IMR-90 (cell line): ENCODE results near the gene MAPRE2. TPM values are rescaled to one million over a fixed set of nuclear protein-coding genes. Genes with fewer than 3 reads are reported as not detected.

Experiments
- ATAC-seq: fragments of 200-7000 bp; cut with Tn5 transposase; 2 replicates; pipeline ENCODE4 v1.9.1; 2020; ENCODE audit warnings: low read depth, mild to moderate bottlenecking, moderate library complexity
- BruUV-seq: library from RNA; stranded (reverse); fragments of 400-500 nt; replicated peaks from 2 replicates; lab custom pipeline; 2021; lab: Mats Ljungman, UMichigan
- CTCF ChIA-PET: fragments of 300-600 bp; formaldehyde crosslinking; extraction: SDS; loops from one replicate; lab custom pipeline; 2021; ENCODE audit warnings: antibody characterized with exemption; lab: Yijun Ruan, JAX
- POLR2A ChIA-PET: fragments of 300-600 bp; sonication (Branson Sonifier 250); formaldehyde crosslinking; loops from one replicate; lab custom pipeline; 2022; ENCODE audit warnings: antibody characterized with exemption; ENCODE audit not compliant: unreplicated experiment; lab: Charles Lee
- DNase-seq: peaks from one replicate; pipeline ENCODE4 v3.0.0; 2013
- H2AFZ ChIP-seq: replicated peaks from 2 replicates; pipeline ENCODE3; 2013; ENCODE audit warnings: low read length, mild to moderate bottlenecking; ENCODE audit not compliant: poor library complexity
- H2AK5ac ChIP-seq: 2 replicates; pipeline ENCODE4 v1.6.1; 2013; ENCODE audit warnings: low read depth, low read length, inconsistent platforms
- H2AK9ac ChIP-seq: replicated peaks from 2 replicates; pipeline ENCODE3; 2013; ENCODE audit warnings: mild to moderate bottlenecking, low read depth, low read length, moderate library complexity; ENCODE audit not compliant: poor library complexity
- H2BK120ac ChIP-seq: 2 replicates; pipeline ENCODE4 v1.6.1; 2013; ENCODE audit warnings: low read depth, low read length, inconsistent platforms
- H2BK15ac ChIP-seq: 3 replicates; pipeline ENCODE4 v1.6.1; 2013; ENCODE audit warnings: low read depth, low read length, inconsistent platforms
- H2BK20ac ChIP-seq: 2 replicates; pipeline ENCODE4 v1.6.1; 2013; ENCODE audit warnings: low read depth, mild to moderate bottlenecking, inconsistent platforms, low read length, moderate library complexity
- H2BK5ac ChIP-seq: 2 replicates; pipeline ENCODE4 v1.6.1; 2013; ENCODE audit warnings: mild to moderate bottlenecking, low read depth, low read length, inconsistent platforms; ENCODE audit not compliant: poor library complexity, severe bottlenecking
- H3K14ac ChIP-seq: replicated peaks from 2 replicates; pipeline ENCODE4 v1.6.1; 2013; ENCODE audit warnings: low read depth, low read length, inconsistent platforms
- H3K18ac ChIP-seq: 2 replicates; pipeline ENCODE4 v1.6.1; 2013; ENCODE audit warnings: low read depth, low read length, control low read depth
- H3K23ac ChIP-seq: 2 replicates; pipeline ENCODE4 v1.6.1; 2013; ENCODE audit warnings: low read depth, low read length, inconsistent platforms
- H3K27ac ChIP-seq: 2 replicates; pipeline ENCODE4 v1.5.1; 2013; ENCODE audit warnings: mild to moderate bottlenecking, control low read depth, low read length; ENCODE audit not compliant: insufficient read depth
- H3K27me3 ChIP-seq: 2 replicates; pipeline ENCODE4 v1.6.1; 2013; ENCODE audit warnings: low read length; ENCODE audit not compliant: control insufficient read depth, insufficient read depth
- H3K36me3 ChIP-seq: 2 replicates; pipeline ENCODE4 v1.6.1; 2013; ENCODE audit warnings: low read length, mixed read lengths; ENCODE audit not compliant: control insufficient read depth, insufficient read depth
- H3K4ac ChIP-seq: 2 replicates; pipeline ENCODE4 v1.6.1; 2013; ENCODE audit warnings: low read depth, low read length, inconsistent platforms
- H3K4me1 ChIP-seq: 2 replicates; pipeline ENCODE4 v1.6.1; 2013; ENCODE audit warnings: low read length, mixed read lengths; ENCODE audit not compliant: control insufficient read depth, insufficient read depth
- H3K4me2 ChIP-seq: 2 replicates; pipeline ENCODE4 v1.6.1; 2013; ENCODE audit warnings: low read depth, mild to moderate bottlenecking, control low read depth, low read length, moderate library complexity
- H3K4me3 ChIP-seq: 2 replicates; pipeline ENCODE4 v1.5.1; 2013; ENCODE audit warnings: low read depth, mild to moderate bottlenecking, control low read depth, low read length, moderate library complexity; ENCODE audit not compliant: insufficient read depth
- H3K56ac ChIP-seq: 2 replicates; pipeline ENCODE4 v1.6.1; 2013; ENCODE audit warnings: low read length, inconsistent platforms; ENCODE audit not compliant: insufficient read depth; ENCODE audit errors: extremely low read depth
- H3K79me1 ChIP-seq, 2 experiments: 2 replicates each; pipeline ENCODE4 v1.6.1; 2013; ENCODE audit warnings: low read length in 2 of 2, inconsistent platforms in 1 of 2, low read depth in 1 of 2
- H3K9ac ChIP-seq: 2 replicates; pipeline ENCODE4 v1.6.1; 2013; ENCODE audit warnings: low read depth, low read length, control low read depth
- H3K9me1 ChIP-seq: 2 replicates; pipeline ENCODE4 v1.6.1; 2013; ENCODE audit warnings: low read length, inconsistent platforms; ENCODE audit not compliant: insufficient read depth
- H3K9me3 ChIP-seq: 2 replicates; pipeline ENCODE4 v1.6.1; 2013; ENCODE audit warnings: low read length; ENCODE audit not compliant: control insufficient read depth, insufficient read depth
- H4K20me1 ChIP-seq: 2 replicates; pipeline ENCODE4 v1.6.1; 2013; ENCODE audit warnings: low read length, inconsistent platforms; ENCODE audit not compliant: insufficient read depth
- H4K5ac ChIP-seq: 2 replicates; pipeline ENCODE4 v1.6.1; 2013; ENCODE audit warnings: mild to moderate bottlenecking, low read depth, low read length, control low read depth
- H4K8ac ChIP-seq, 2 experiments: 2 replicates each; pipeline ENCODE4 v1.6.1; 2013; ENCODE audit warnings: low read depth in 2 of 2, low read length in 2 of 2, control low read depth in 1 of 2, inconsistent platforms in 1 of 2
- H4K91ac ChIP-seq: 2 replicates; pipeline ENCODE4 v1.6.1; 2013; ENCODE audit warnings: low read depth, low read length, inconsistent platforms; ENCODE audit not compliant: insufficient read depth
- BHLHE40 ChIP-seq: fragments of 150-350 bp; IDR thresholded peaks from 2 replicates; pipeline ENCODE4 v1.6.1; 2016; ENCODE audit warnings: mild to moderate bottlenecking, low read depth, low read length
- CEBPB ChIP-seq: IDR thresholded peaks from 2 replicates; pipeline ENCODE4 v1.6.1; 2012; ENCODE audit warnings: low read depth, low read length, improper control_type of control experiment
- CHD1 ChIP-seq: IDR thresholded peaks from 2 replicates; pipeline ENCODE4 v1.6.1; 2012; ENCODE audit warnings: low read depth, low read length, improper control_type of control experiment
- FOS ChIP-seq: fragments of 150-350 bp; IDR thresholded peaks from 2 replicates; pipeline ENCODE4 v1.6.1; 2016; ENCODE audit warnings: low read depth, low read length
- MAZ ChIP-seq: IDR thresholded peaks from 2 replicates; pipeline ENCODE4 v1.6.1; 2012; ENCODE audit warnings: low read depth, mild to moderate bottlenecking, low read length, improper control_type of control experiment, moderate library complexity, borderline replicate concordance
- MXI1 ChIP-seq: IDR thresholded peaks from 2 replicates; pipeline ENCODE4 v1.6.1; 2012; ENCODE audit warnings: low read depth, mild to moderate bottlenecking, low read length, moderate library complexity, borderline replicate concordance
- NFE2L2 ChIP-seq: fragments of 150-350 bp; IDR thresholded peaks from 2 replicates; pipeline ENCODE4 v1.6.1; 2016; ENCODE audit warnings: low read depth, mild to moderate bottlenecking, low read length
- RAD21 ChIP-seq: IDR thresholded peaks from 2 replicates; pipeline ENCODE4 v1.6.1; 2012; ENCODE audit warnings: low read length, improper control_type of control experiment
- RCOR1 ChIP-seq: IDR thresholded peaks from 2 replicates; pipeline ENCODE4 v1.6.1; 2012; ENCODE audit warnings: mild to moderate bottlenecking, low read length, improper control_type of control experiment; ENCODE audit not compliant: insufficient replicate concordance
- RFX5 ChIP-seq: IDR thresholded peaks from 2 replicates; pipeline ENCODE4 v1.8.0; 2012; ENCODE audit warnings: low read depth, mild to moderate bottlenecking, low read length, moderate library complexity
- SMC3 ChIP-seq: fragments of 150-350 bp; IDR thresholded peaks from 2 replicates; pipeline ENCODE4 v1.6.1; 2016; ENCODE audit warnings: low read depth, mild to moderate bottlenecking, antibody characterized with exemption, low read length, moderate library complexity
- WGBS, 2 experiments: methylation state at CpG; one replicate each; pipeline versions ENCODE4 v1.1.5 to v1.1.7; 2013; ENCODE audit warnings: missing lambda C conversion rate in 2 of 2; ENCODE audit not compliant: insufficient read length in 1 of 2; ENCODE audit errors: extremely low coverage in 2 of 2; 5-methylcytosine and 5-hydroxymethylcytosine counted together
- dilution Hi-C: fragments of 300-500 bp; cut with HindIII; formaldehyde crosslinking; loops from one replicate; pipeline ENCODE4 v1.14.3; 2018; ENCODE audit warnings: low sequenced_read_pairs; ENCODE audit not compliant: unreplicated experiment
- in situ Hi-C: fragments of 300-500 bp; cut with MboI; formaldehyde crosslinking; loops from 3 replicates; pipeline ENCODE4 v1.14.3; 2019; ENCODE audit warnings: low sequenced_read_pairs, inconsistent platforms, mixed read lengths
- intact Hi-C: fragments of 100-400 bp; cut with micrococcal nuclease; formaldehyde crosslinking; loops from 2 replicates; pipeline ENCODE4 v1.10.0; 2022
- polyA plus RNA-seq, 3 experiments: library from polyadenylated mRNA; depleted of rRNA; stranded (reverse); fragments of >200 nt; gene quantifications; 2 replicates each; pipeline ENCODE4 v1.2.3, GENCODE V29; 2012; ENCODE audit warnings: low replicate concordance in 1 of 3
- total RNA-seq: library from RNA; depleted of rRNA; stranded (reverse); fragments of >200 nt; gene quantifications from 2 replicates; pipeline ENCODE4 v1.2.3, GENCODE V29; 2012
- TF ChIP-seq, protein P1 (sequence below): fragments of 150-350 bp; IDR thresholded peaks from 2 replicates; pipeline ENCODE4 v1.6.1; 2017; ENCODE audit warnings: mild to moderate bottlenecking, antibody characterized with exemption, low read length, low read depth
- TF ChIP-seq, protein P2 (sequence below): conservative IDR thresholded peaks from 2 replicates; pipeline ENCODE4 v1.5.1; 2012; ENCODE audit warnings: mild to moderate bottlenecking, low read depth, low read length, improper control_type of control experiment

Gene MAPRE2
- total and polyA plus RNA-seq, 2 of the 4 experiments (the other 2 are of a cell fraction): 19.6 to 23.8 TPM

DNA sequence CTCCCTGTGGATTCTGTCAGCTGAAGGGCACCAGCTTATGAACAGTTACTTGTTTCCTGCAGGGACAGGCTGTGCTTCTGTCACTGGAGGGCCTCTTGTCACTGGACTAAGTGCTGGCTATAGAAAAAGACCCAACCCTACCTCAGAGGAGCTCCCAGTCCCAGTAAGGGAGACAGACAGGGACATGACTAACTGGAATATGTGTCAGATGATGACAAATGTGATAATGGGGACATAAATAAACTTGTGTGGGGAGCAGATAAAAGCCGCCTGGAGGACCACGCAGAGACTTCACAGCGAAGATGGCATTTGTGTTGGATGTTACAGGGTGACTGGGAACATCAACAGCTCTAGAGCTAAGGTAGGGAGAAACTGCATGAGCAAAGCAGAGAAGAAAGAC is 95.0 kb downstream of the MAPRE2 start:
- H3K27ac ChIP-seq: no peak overlapping the region
- no peaks in the 10 kb centered on the region for H3K79me1 ChIP-seq
- dilution Hi-C loops (no loop called here), in situ Hi-C loops (no loop called here), intact Hi-C loops (no loop called here)
- H3K4me1 ChIP-seq: no peaks in the 10 kb centered on the region
- H4K20me1 ChIP-seq: no peaks in the 10 kb centered on the region
- no peak overlapping the region for H3K56ac ChIP-seq
- no peak overlapping the region for H3K23ac ChIP-seq
- TF ChIP-seq FOS (no peak), MXI1 (no peak), RAD21 (no peak), RFX5 (no peak), CEBPB (no peak), MAZ (no peak), RCOR1 (no peak), NFE2L2 (no peak), CHD1 (no peak), SMC3 (no peak), BHLHE40 (no peak)
- TF ChIP-seq, protein P1, sequence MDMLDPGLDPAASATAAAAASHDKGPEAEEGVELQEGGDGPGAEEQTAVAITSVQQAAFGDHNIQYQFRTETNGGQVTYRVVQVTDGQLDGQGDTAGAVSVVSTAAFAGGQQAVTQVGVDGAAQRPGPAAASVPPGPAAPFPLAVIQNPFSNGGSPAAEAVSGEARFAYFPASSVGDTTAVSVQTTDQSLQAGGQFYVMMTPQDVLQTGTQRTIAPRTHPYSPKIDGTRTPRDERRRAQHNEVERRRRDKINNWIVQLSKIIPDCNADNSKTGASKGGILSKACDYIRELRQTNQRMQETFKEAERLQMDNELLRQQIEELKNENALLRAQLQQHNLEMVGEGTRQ: no peak
- TF ChIP-seq, protein P2, sequence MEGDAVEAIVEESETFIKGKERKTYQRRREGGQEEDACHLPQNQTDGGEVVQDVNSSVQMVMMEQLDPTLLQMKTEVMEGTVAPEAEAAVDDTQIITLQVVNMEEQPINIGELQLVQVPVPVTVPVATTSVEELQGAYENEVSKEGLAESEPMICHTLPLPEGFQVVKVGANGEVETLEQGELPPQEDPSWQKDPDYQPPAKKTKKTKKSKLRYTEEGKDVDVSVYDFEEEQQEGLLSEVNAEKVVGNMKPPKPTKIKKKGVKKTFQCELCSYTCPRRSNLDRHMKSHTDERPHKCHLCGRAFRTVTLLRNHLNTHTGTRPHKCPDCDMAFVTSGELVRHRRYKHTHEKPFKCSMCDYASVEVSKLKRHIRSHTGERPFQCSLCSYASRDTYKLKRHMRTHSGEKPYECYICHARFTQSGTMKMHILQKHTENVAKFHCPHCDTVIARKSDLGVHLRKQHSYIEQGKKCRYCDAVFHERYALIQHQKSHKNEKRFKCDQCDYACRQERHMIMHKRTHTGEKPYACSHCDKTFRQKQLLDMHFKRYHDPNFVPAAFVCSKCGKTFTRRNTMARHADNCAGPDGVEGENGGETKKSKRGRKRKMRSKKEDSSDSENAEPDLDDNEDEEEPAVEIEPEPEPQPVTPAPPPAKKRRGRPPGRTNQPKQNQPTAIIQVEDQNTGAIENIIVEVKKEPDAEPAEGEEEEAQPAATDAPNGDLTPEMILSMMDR: no peak
- no peak overlapping the region for H4K5ac ChIP-seq
- no TSS peak for BruUV-seq
- DNase-seq (no peak), ATAC-seq (no peak)
- H3K14ac ChIP-seq: no peak overlapping the region
- no peaks in the 10 kb centered on the region for H3K9me3 ChIP-seq
- H3K4ac ChIP-seq: no peak overlapping the region
- H3K4me2 ChIP-seq: no peak overlapping the region
- no peak overlapping the region for H3K9ac ChIP-seq
- no peak overlapping the region for H2AFZ ChIP-seq
- 78% methylated on average over 3 of the region's 3 CpGs; no CpG with 5 or more reads in 1 of the 2 experiments for WGBS, 2 experiments
- no peak overlapping the region for H4K8ac ChIP-seq
- no peak overlapping the region for H4K91ac ChIP-seq
- CTCF ChIA-PET: interaction anchor here (1.0 kb wide), 1 partner anchor 255 kb away, joined by 4 read pairs; no protein-coding TSS in a partner anchor
- H2AK5ac ChIP-seq: no peak overlapping the region
- no peak overlapping the region for H2AK9ac ChIP-seq
- no peak overlapping the region for H3K18ac ChIP-seq
- H2BK20ac ChIP-seq: no peak overlapping the region
- no peak overlapping the region for H2BK5ac ChIP-seq
- H3K27me3 ChIP-seq: no peaks in the 10 kb centered on the region
- no peak overlapping the region for H2BK120ac ChIP-seq
- H3K36me3 ChIP-seq: peaks cover 3% of the 10 kb centered on the region; the same call in 1 of the 2 replicates
- H3K4me3 ChIP-seq: no peak overlapping the region
- peaks cover 14% of the 10 kb centered on the region; the same call in 1 of the 2 replicates for H3K9me1 ChIP-seq
- no peak overlapping the region for H2BK15ac ChIP-seq
- POLR2A ChIA-PET: no interaction called here
